NCI-H1694 (cell line): Measurements from ENCODE around the gene KIF2B.
"Not testable (repeated sequence)": the region's sequence is repeated elsewhere in the genome, so short reads cannot be mapped to it uniquely, and the experiment has no call there.

Source experiments
- DNase-seq: peaks from one replicate; lab custom pipeline; 2025; lab: John Stamatoyannopoulos, UW

The KIF2B gene

GRCh38 chr17:53822764-53823163 is at the start of gene KIF2B:
TSS of gene KIF2B (plus strand) at chr17:53822927. CDS start at chr17:53823034, 107 bp downstream.
- DNase-seq, result no peak

GRCh38 chr17:53780320-53780719 is 42.4 kb upstream of the KIF2B start:
- no peak for DNase-seq

GRCh38 chr17:53791551-53791950 is 31.2 kb upstream of the KIF2B start:
- no peak for DNase-seq

- DNase-seq, result no peak
Measured at GRCh38 chr17:53792451-53792850, 30.3 kb upstream of the KIF2B start.

GRCh38 chr17:53792997-53793396 is 29.7 kb upstream of the KIF2B start:
- DNase-seq, result no peak

GRCh38 chr17:53794875-53795274 is 27.9 kb upstream of the KIF2B start:
- DNase-seq, result no peak

GRCh38 chr17:53796642-53797041 is 26.1 kb upstream of the KIF2B start:
- DNase-seq, result no peak

GRCh38 chr17:53797501-53797900 is 25.2 kb upstream of the KIF2B start:
- no peak for DNase-seq

GRCh38 chr17:53804437-53804836 is 18.3 kb upstream of the KIF2B start:
- no peak for DNase-seq

- no peak for DNase-seq
Measured at GRCh38 chr17:53806473-53806872, 16.3 kb upstream of the KIF2B start.

- DNase-seq, result no peak
Measured at GRCh38 chr17:53807286-53807685, 15.4 kb upstream of the KIF2B start.

GRCh38 chr17:53818271-53818670 is 4.5 kb upstream of the KIF2B start:
- DNase-seq, result no peak

GRCh38 chr17:53818929-53819328 is 3.8 kb upstream of the KIF2B start:
- DNase-seq, result no peak

GRCh38 chr17:53819956-53820355 is 2.8 kb upstream of the KIF2B start:
- DNase-seq, result no peak

GRCh38 chr17:53823341-53824050 is 769 bp downstream of the KIF2B start:
- no peak for DNase-seq

- not testable (repeated sequence) for DNase-seq
Measured at GRCh38 chr17:53834771-53835170, 12.0 kb downstream of the KIF2B start.

GRCh38 chr17:53837131-53837530 is 14.4 kb downstream of the KIF2B start:
- no peak for DNase-seq

- DNase-seq, result no peak
Measured at GRCh38 chr17:53844491-53845107, 21.9 kb downstream of the KIF2B start.

- not testable (repeated sequence) for DNase-seq
Measured at GRCh38 chr17:53871128-53871527, 48.4 kb downstream of the KIF2B start.
